Stimulated activated CD8-positive, alpha-beta memory T cell treated with anti-CD3 and anti-CD28 coated beads, Interleukin-4, amount 100 ng/mL, for 48 hours (primary cell): ENCODE measurements around the gene RIMBP2.
"Not testable (repeated sequence)": the region's sequence is repeated elsewhere in the genome, so short reads cannot be mapped to it uniquely, and the experiment has no call there.

Experiments used
- DNase-seq: peaks from one replicate; pipeline ENCODE4 v3.0.0-alpha.2; 2020

RIMBP2 gene

GRCh38 chr12:130655010-130655409 is 61.1 kb downstream of the RIMBP2 start:
- no peak for DNase-seq

GRCh38 chr12:130651188-130651959 is 64.7 kb downstream of the RIMBP2 start:
- DNase-seq = no peak

- DNase-seq = no peak
Observed at GRCh38 chr12:130650131-130650530, 66.0 kb downstream of the RIMBP2 start.

- no peak for DNase-seq
Observed at GRCh38 chr12:130649101-130650045, 66.7 kb downstream of the RIMBP2 start.

GRCh38 chr12:130647814-130648213 is 68.3 kb downstream of the RIMBP2 start:
- no peak for DNase-seq

GRCh38 chr12:130646716-130647370 is 69.3 kb downstream of the RIMBP2 start:
- DNase-seq = no peak

- DNase-seq = not testable (repeated sequence)
Observed at GRCh38 chr12:130646191-130646590, 69.9 kb downstream of the RIMBP2 start.

GRCh38 chr12:130645751-130646150 is 70.3 kb downstream of the RIMBP2 start:
- DNase-seq = no peak

GRCh38 chr12:130644566-130644965 is 71.5 kb downstream of the RIMBP2 start:
- DNase-seq = no peak

- DNase-seq = no peak
Observed at GRCh38 chr12:130644146-130644545, 72.0 kb downstream of the RIMBP2 start.

- no peak for DNase-seq
Observed at GRCh38 chr12:130642856-130643255, 73.2 kb downstream of the RIMBP2 start.

- DNase-seq = no peak
Observed at GRCh38 chr12:130641533-130642184, 74.4 kb downstream of the RIMBP2 start.

GRCh38 chr12:130640901-130641300 is 75.2 kb downstream of the RIMBP2 start:
- no peak for DNase-seq

- DNase-seq = no peak
Observed at GRCh38 chr12:130640496-130640895, 75.6 kb downstream of the RIMBP2 start.

GRCh38 chr12:130639476-130640424 is 76.3 kb downstream of the RIMBP2 start:
- no peak for DNase-seq

GRCh38 chr12:130636370-130636769 is 79.7 kb downstream of the RIMBP2 start:
- no peak for DNase-seq

GRCh38 chr12:130634866-130635265 is 81.2 kb downstream of the RIMBP2 start:
- DNase-seq = no peak

GRCh38 chr12:130633771-130634170 is 82.3 kb downstream of the RIMBP2 start:
- DNase-seq = no peak

- DNase-seq = no peak
Observed at GRCh38 chr12:130632642-130633041, 83.5 kb downstream of the RIMBP2 start.

GRCh38 chr12:130628304-130628703 is 87.8 kb downstream of the RIMBP2 start:
- DNase-seq = no peak

- no peak for DNase-seq
Observed at GRCh38 chr12:130627175-130627574, 88.9 kb downstream of the RIMBP2 start.

GRCh38 chr12:130626601-130627000 is 89.5 kb downstream of the RIMBP2 start:
- DNase-seq = no peak
